ENCODE results near the gene PCDHGB5. TPM values are rescaled to one million over a fixed set of nuclear protein-coding genes. Genes with fewer than 3 reads are reported as not detected.
"Not testable (repeated sequence)": the region's sequence is repeated elsewhere in the genome, so short reads cannot be mapped to it uniquely, and the experiment has no call there.

The PCDHGB5 gene
- polyA plus RNA-seq, 1 donor from 2014 or later = 0.17 TPM

- Histone ChIP-seq H3K9me3 (ENCODE audit: low read length) (peaks cover 35% of the 10 kb centered on the region), H3K4me3 (ENCODE audit: low read length) (no peak within 1 kb of the TSS)
- TF ChIP-seq TAF1 (IDR thresholded peaks at IDR 0.05; ENCODE audit: low read depth) (no peak), EP300 (conservative IDR thresholded peaks at IDR 0.05; ENCODE audit: poor library complexity, severe bottlenecking) (no peak), RAD21 (conservative IDR thresholded peaks at IDR 0.05) (no peak), REST (IDR thresholded peaks at IDR 0.05; ENCODE audit: borderline replicate concordance) (no peak), CTCF (IDR thresholded peaks at IDR 0.05; ENCODE audit: poor library complexity, severe bottlenecking) (no peak), SMC3 (conservative IDR thresholded peaks at IDR 0.05; ENCODE audit: poor library complexity) (no peak)
Observed at GRCh38 chr5:141373673-141374317, 24.0 kb upstream of the PCDHGB5 start, which contains the start of gene PCDHGA6. Gene PCDHGA6 (plus strand): TSS chr5:141373891. CDS start chr5:141374084, 193 bp downstream.

GRCh38 chr5:141374627-141375026, 23.1 kb upstream of the PCDHGB5 start:
- no peaks in the 10 kb centered on the region for H3K9me2 ChIP-seq (ENCODE audit: insufficient read depth, low read length)
- no peak overlapping the region for H3K27ac ChIP-seq (ENCODE audit: low read length)
- no peaks in the 10 kb centered on the region for H3K27me3 ChIP-seq (ENCODE audit: insufficient read depth, low read depth, low read length)
- no peaks in the 10 kb centered on the region for H4K20me1 ChIP-seq (ENCODE audit: insufficient read depth)
- no peak overlapping the region for H3K9ac ChIP-seq (ENCODE audit: low read length)
- no peaks in the 10 kb centered on the region for H3K79me2 ChIP-seq (replicated peaks; ENCODE audit: insufficient read depth, low read length)
- H3K4me3 ChIP-seq (ENCODE audit: low read length) = no peak overlapping the region
- H2AFZ ChIP-seq (ENCODE audit: low read depth, low read length) = no peak overlapping the region
- TF ChIP-seq EZH2 (IDR thresholded peaks at IDR 0.05; ENCODE audit: borderline replicate concordance, insufficient read depth, low read length, poor library complexity, severe bottlenecking) = no peak
- no peak for TF ChIP-seq CTCF (IDR thresholded peaks at IDR 0.05; ENCODE audit: poor library complexity, severe bottlenecking)
- no peak for TF ChIP-seq MXI1 (conservative IDR thresholded peaks at IDR 0.05; ENCODE audit: poor library complexity, severe bottlenecking)
- no peak for TF ChIP-seq RAD21 (conservative IDR thresholded peaks at IDR 0.05)
- TF ChIP-seq POLR2AphosphoS5 (IDR thresholded peaks at IDR 0.05) = no peak
- TF ChIP-seq EP300 (conservative IDR thresholded peaks at IDR 0.05; ENCODE audit: poor library complexity, severe bottlenecking) = no peak
- TF ChIP-seq SMC3 (conservative IDR thresholded peaks at IDR 0.05; ENCODE audit: poor library complexity) = no peak
- no peak for TF ChIP-seq TAF1 (IDR thresholded peaks at IDR 0.05; ENCODE audit: low read depth)
- no peak for TF ChIP-seq REST (IDR thresholded peaks at IDR 0.05; ENCODE audit: borderline replicate concordance)
- H3F3A ChIP-seq (ENCODE audit: insufficient read depth, low read length, poor library complexity, severe bottlenecking) = no peaks in the 10 kb centered on the region
- H3K36me3 ChIP-seq (ENCODE audit: insufficient read depth, low read length) = no peaks in the 10 kb centered on the region
- peaks cover 35% of the 10 kb centered on the region for H3K9me3 ChIP-seq (ENCODE audit: low read length)
- H3K4me2 ChIP-seq (ENCODE audit: low read length) = no peak overlapping the region

More at GRCh38 chr5:141373673-141374317, 24.0 kb upstream of the PCDHGB5 start, which contains the start of gene PCDHGA6:
- no peaks in the 10 kb centered on the region for H4K20me1 ChIP-seq (ENCODE audit: insufficient read depth)
- H3K9me2 ChIP-seq (ENCODE audit: insufficient read depth, low read length) = no peaks in the 10 kb centered on the region
- H3K27me3 ChIP-seq (ENCODE audit: insufficient read depth, low read depth, low read length) = no peaks in the 10 kb centered on the region
- H3K79me2 ChIP-seq (replicated peaks; ENCODE audit: insufficient read depth, low read length) = no peaks in the 10 kb centered on the region
- H2AFZ ChIP-seq (ENCODE audit: low read depth, low read length) = no peak within 1 kb of the TSS
- H3K9ac ChIP-seq (ENCODE audit: low read length) = no peak within 1 kb of the TSS
- no peak within 1 kb of the TSS for H3K4me2 ChIP-seq (ENCODE audit: low read length)
- no peaks in the 10 kb centered on the region for H3K36me3 ChIP-seq (ENCODE audit: insufficient read depth, low read length)
- no peaks in the 10 kb centered on the region for H3F3A ChIP-seq (ENCODE audit: insufficient read depth, low read length, poor library complexity, severe bottlenecking)
- H3K27ac ChIP-seq (ENCODE audit: low read length) = no peak within 1 kb of the TSS

GRCh38 chr5:141375444-141376155, 22.1 kb upstream of the PCDHGB5 start:
- peaks cover 31% of the 10 kb centered on the region for H3K9me3 ChIP-seq (ENCODE audit: low read length)
- H3K79me2 ChIP-seq (replicated peaks; ENCODE audit: insufficient read depth, low read length); H3K9ac ChIP-seq (ENCODE audit: low read length); H4K20me1 ChIP-seq (ENCODE audit: insufficient read depth); H3F3A ChIP-seq (ENCODE audit: insufficient read depth, low read length, poor library complexity, severe bottlenecking); H3K4me3 ChIP-seq (ENCODE audit: low read length); H3K27me3 ChIP-seq (ENCODE audit: insufficient read depth, low read depth, low read length); H3K9me2 ChIP-seq (ENCODE audit: insufficient read depth, low read length); H3K27ac ChIP-seq (ENCODE audit: low read length); H3K4me2 ChIP-seq (ENCODE audit: low read length); H2AFZ ChIP-seq (ENCODE audit: low read depth, low read length); H3K36me3 ChIP-seq (ENCODE audit: insufficient read depth, low read length): not testable (repeated sequence)

Measured in neural cell (in vitro differentiated cells).